GM19452 (cell line): ENCODE data around the gene LNPK.
"Not testable (repeated sequence)": the region's sequence is repeated elsewhere in the genome, so short reads cannot be mapped to it uniquely, and the experiment has no call there.

Source experiments
- ATAC-seq: cut with Tn5 transposase; IDR thresholded peaks from one replicate; pipeline ENCODE4 v1.9.1; 2021; ENCODE audit not compliant: unreplicated experiment

Gene LNPK

GRCh38 chr2:175973373-175973772, 28.7 kb downstream of the LNPK start:
- no peak for ATAC-seq

GRCh38 chr2:175966839-175967238, 35.2 kb downstream of the LNPK start:
- no peak for ATAC-seq

- ATAC-seq, result no peak
Measured at GRCh38 chr2:175965773-175966172, 36.3 kb downstream of the LNPK start.

GRCh38 chr2:175964195-175964594, 37.9 kb downstream of the LNPK start:
- no peak for ATAC-seq

- not testable (repeated sequence) for ATAC-seq
Measured at GRCh38 chr2:175963171-175963570, 38.9 kb downstream of the LNPK start.

- ATAC-seq, result no peak
Measured at GRCh38 chr2:175957845-175958244, 44.2 kb downstream of the LNPK start.

- no peak for ATAC-seq
Measured at GRCh38 chr2:175955136-175955535, 46.9 kb downstream of the LNPK start.

- ATAC-seq, result no peak
Measured at GRCh38 chr2:175950512-175950911, 51.6 kb downstream of the LNPK start.

GRCh38 chr2:175948191-175948590, 53.9 kb downstream of the LNPK start:
- no peak for ATAC-seq

GRCh38 chr2:175947073-175947472, 55.0 kb downstream of the LNPK start:
- ATAC-seq, result no peak

GRCh38 chr2:175941699-175942098, 60.4 kb downstream of the LNPK start:
- ATAC-seq, result no peak

GRCh38 chr2:175937216-175937615, 64.9 kb downstream of the LNPK start:
- ATAC-seq, result no peak

- ATAC-seq, result no peak
Measured at GRCh38 chr2:175935289-175936181, 66.5 kb downstream of the LNPK start.

- ATAC-seq, result no peak
Measured at GRCh38 chr2:175932675-175933074, 69.4 kb downstream of the LNPK start.

- no peak for ATAC-seq
Measured at GRCh38 chr2:175931805-175932204, 70.3 kb downstream of the LNPK start.

- no peak for ATAC-seq
Measured at GRCh38 chr2:175930504-175930903, 71.6 kb downstream of the LNPK start.

GRCh38 chr2:175929850-175930249, 72.2 kb downstream of the LNPK start:
- ATAC-seq, result no peak

GRCh38 chr2:175926272-175926671, 75.8 kb downstream of the LNPK start:
- ATAC-seq, result no peak

GRCh38 chr2:175922160-175922559, 79.9 kb downstream of the LNPK start:
- no peak for ATAC-seq

- ATAC-seq, result no peak
Measured at GRCh38 chr2:175918935-175919334, 83.1 kb downstream of the LNPK start.

GRCh38 chr2:175914846-175915245, 87.2 kb downstream of the LNPK start:
- ATAC-seq, result no peak

- ATAC-seq, result not testable (repeated sequence)
Measured at GRCh38 chr2:175913849-175914743, 88.0 kb downstream of the LNPK start.
